HG02885 (cell line): ENCODE measurements around the gene CACNA1I.

ENCODE experiments used
- ATAC-seq: cut with Tn5 transposase; IDR thresholded peaks from one replicate; pipeline ENCODE4 v1.9.1; 2021; ENCODE audit warnings: mild to moderate bottlenecking; ENCODE audit not compliant: unreplicated experiment, poor library complexity

CACNA1I gene

DNA sequence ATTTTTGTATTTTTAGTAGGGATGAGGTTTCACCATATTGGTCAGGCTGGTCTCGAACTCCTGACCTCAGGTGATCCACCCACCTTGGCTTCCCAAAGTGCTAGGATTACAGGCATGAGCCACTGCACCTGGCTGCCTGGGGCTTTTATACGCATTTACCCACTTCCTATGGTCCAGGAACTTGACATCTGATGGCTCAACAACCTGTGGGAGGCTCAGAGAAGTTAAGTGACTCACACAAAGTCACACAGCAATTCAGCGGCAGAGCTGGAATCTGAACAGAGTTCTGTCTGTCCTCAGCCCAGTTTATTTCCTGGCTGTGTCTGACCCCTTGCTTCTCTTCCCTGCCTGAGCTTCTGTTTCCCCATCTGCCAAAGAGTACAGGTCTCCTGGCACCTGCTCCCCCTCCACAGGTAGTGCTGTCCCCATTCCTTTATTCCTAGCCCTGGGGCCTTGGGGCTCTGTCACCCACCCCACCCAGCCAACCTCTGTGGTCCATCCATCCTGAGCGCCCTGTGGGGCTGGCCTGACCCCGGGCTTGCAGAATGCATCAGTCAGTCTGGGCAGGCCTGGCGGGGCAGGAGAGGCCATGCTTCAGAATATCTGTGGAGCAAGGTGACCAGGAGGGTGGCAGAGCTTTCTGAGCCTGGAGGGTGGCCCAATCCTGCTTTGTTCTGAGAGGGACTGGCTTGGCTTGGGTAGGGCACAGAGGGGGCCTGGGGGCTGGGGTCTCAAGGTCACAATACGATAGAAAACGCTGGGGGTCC lies 50.6 kb downstream of the CACNA1I start:
- no peak for ATAC-seq

DNA sequence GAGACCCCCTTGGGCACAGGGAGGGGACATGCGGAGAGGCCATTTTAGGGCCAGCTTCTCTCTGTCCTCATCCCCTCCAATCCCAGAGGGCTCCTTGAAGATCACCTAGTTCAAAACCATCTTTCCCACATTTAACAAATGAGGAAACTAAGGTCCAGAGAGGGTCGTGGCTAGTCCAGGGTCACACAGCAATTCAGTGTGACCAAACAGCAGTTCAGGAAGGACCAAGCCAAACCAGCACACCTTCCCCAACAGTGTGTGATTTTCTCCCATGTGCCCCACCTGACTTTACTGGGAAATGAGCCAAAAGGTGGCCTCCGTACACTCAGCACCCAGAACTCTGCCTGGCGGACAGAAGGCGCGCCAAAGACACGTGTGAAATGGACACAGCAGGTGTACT lies 51.3 kb downstream of the CACNA1I start:
- no peak for ATAC-seq

DNA sequence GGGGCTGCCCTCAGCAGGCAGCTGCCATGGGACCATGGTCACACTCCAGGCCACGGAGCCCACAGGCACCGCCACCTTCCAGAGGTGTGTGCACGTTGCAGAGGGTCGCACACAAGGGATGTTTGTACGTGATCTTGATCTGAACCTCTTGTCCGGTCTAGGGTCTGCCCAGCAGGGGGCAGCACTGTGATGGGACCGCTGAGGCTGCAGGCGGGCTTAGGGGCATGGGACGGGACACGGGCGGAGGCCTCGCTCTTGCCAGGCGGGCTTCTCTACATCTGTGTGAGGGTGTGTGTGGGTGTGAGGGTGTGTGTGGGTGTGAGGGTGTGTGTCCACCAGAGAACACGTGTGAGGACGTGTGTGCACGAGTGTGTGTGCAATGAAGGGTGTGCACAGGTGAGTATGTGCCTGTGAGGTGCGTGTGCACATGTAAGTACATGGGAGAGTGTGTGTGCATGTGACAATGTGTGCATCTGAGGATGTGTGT lies 52.4 kb downstream of the CACNA1I start:
- no peak for ATAC-seq

DNA sequence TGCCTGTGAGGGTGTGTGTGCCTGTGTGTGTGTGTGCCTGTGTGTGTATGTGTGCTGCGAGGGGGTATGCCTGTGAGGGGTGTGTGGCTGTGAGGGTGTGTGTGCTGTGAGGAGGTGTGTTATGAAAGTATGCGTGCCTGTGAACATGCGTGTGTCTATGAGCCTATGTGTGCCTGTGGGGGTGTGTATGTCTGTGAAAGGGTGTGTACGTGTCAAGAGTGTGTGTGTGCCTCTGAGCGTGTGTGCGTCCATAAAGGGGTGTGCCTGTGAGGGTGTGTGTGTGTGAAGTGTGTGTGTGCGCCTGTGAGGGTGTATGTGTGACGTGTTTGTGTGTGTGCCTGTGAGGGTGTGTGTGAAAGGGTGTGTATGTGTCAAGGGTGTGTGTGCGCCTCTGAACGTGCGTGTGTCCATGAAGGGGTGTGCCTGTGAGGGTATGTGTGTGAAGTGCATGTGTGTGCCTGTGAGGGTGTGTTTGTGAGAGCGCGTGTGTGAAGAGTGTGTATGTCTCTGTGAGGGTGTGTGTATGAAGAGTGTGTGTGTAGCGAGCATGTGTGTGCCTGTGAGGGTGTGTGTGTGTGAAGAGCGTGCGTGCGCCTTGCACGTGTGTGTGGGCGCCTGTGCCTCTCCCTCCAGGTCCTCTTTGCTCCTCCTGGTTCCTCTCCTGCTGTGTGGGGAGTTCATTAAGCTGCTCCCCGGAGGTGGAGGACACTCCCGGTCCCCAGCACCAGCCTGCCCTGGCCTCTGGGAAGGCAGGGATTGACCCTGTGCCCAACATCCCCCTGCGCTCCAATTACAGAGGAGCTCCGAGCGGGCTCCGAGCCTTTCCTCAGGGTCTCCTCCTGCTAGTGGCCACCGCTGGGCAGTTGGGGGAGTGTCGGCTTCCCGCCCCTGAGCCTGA lies 53.3 kb downstream of the CACNA1I start:
- ATAC-seq = no peak

- no peak for ATAC-seq
Measured at GRCh38 chr22:39624501-39624821, 53.9 kb downstream of the CACNA1I start.

DNA sequence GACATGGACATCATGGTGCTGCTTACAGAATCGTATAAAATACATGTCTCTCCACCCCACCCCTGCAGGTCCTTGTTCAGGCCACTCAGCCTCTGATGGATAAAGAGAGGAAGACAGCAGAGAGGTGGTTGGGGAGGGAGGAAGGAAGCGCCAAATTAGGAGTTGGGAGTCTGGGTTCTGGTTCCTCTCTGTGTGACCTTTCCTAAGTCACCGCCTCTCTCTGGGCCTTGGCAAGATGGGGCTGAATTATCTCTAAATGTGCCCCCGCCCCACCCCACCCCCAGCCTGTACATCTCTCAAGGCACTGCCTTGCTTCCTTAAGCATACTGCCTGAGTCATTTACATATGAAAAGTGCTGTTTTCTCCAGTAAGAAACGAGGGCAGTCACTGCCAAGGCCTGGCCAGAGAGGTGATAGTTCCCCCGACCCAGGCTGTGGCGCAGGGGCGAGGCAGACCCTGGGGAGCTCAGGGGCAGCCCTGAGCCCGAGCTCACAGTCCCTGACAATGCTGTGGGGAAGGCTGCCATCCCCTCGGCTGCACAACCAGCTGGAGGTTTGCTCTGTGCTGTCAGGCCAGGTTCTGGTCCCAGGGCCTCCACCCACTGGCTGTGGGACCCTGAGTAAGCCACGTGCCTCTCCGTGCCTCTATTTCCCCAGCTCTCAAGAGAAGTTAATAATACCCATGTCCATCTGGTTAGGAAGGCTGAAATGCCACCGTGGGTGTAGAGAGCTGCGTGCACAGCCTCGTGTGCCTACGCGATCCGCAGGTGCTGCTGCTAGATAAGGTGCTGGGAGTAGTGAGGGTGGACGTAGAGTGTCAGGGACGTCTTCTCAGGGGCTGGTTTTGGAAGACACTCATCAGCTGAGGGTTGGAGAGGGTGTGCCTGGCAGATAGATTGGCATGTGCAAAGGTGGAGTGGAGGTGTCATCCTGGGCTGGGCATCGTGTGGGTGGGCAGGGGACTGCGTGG lies 55.3 kb downstream of the CACNA1I start:
- ATAC-seq = no peak

DNA sequence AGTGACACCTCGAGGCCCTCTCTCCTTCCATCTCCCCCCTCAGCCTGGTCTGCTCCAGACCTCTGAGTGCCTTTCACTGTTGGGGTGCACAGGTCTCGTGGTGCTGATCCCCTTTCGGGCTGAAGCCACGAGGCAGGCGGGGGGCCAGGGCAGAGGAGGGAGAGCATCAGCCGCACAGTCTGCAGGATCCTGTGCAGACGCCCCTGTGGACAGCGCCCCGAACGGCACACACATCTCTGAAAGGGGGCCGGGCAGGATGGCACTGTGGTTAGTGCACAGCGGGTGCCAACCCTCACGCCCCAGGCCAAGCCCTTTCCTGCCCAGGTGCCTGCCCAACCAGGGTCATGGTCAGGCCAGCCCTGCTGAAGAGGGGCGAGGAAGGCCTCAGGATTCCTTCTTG lies 56.7 kb downstream of the CACNA1I start:
- no peak for ATAC-seq

DNA sequence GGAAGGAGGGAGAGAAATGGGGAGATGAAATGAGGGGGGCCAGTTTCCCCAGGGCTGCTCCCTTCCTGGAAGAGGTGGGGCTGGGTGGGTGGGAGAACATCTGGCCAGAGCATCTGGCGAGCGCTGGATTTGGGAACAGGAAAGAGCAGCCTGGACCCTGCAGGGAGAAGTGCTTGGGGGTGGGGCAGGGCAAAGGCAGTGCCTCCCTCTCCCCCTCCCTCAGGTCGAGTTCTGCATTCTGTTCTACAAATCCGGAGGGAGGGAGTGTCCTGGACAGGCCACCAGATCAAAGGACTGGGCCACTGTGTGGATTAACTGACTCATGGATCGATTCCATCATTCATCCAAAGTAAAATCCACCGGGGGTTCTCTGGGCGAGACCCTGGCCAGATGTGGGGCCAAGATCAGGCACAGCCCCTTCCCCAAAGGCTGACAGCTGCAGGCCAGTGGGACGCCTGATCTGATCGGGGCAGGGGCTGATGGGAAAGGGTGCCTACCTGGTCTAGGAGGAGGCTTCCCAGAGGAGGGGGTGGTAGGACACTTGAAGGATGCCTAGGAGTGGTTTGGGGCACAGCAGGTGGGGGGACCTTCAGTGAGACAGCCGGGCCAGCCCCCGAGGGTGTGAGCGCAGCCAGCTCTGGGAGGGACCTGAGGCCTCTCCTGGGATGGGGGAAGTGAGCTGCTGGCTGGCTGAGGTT lies 57.5 kb downstream of the CACNA1I start:
- no peak for ATAC-seq

DNA sequence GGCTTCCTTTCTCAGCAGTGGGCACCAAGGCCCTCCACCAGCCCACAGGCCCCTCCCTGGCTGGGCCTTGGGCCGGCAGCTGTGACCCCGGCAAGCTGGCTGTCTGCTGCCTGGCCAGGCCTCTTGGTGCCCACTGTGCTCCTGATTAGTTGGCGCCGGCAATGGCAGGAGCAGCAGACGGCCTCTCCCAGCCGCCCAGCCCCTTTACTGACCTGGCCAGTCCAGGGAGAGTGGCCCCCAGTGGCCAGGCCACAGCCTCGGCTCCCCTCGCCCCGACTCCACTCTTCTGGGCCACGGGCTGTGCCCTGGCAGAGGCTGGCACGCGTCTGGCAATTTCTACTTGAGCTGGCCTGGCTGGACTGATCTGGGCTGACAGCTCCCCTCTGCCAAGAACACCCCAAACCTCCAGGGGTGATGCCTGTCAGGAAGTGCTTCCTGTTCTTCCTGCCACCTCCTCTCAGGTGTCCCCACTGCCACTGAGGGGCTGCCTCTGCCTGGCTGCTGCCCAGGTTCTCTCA lies 58.1 kb downstream of the CACNA1I start:
- ATAC-seq = no peak

DNA sequence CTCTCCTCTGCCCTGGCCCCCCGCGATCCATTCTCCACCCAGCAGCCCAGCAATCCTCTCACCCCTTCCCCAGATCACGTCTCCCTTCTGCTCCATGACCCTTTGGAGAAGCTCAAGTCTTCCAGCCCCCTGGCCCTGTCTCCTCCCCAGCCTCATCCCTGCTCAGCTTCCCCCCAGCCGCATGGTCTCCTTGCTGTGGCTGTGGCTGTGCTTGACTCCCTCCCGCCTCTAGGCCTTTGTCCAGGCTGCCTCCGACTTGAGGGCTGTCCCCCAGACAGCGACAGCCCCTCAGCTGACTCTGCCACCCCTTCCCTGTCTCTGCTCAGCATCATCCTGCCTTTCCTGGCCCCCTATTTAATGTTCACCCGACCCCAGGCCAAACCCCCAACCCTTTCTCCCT lies 59.3 kb downstream of the CACNA1I start:
- ATAC-seq = no peak

GRCh38 chr22:39630721-39631120 lies 60.2 kb downstream of the CACNA1I start:
- ATAC-seq = no peak

DNA sequence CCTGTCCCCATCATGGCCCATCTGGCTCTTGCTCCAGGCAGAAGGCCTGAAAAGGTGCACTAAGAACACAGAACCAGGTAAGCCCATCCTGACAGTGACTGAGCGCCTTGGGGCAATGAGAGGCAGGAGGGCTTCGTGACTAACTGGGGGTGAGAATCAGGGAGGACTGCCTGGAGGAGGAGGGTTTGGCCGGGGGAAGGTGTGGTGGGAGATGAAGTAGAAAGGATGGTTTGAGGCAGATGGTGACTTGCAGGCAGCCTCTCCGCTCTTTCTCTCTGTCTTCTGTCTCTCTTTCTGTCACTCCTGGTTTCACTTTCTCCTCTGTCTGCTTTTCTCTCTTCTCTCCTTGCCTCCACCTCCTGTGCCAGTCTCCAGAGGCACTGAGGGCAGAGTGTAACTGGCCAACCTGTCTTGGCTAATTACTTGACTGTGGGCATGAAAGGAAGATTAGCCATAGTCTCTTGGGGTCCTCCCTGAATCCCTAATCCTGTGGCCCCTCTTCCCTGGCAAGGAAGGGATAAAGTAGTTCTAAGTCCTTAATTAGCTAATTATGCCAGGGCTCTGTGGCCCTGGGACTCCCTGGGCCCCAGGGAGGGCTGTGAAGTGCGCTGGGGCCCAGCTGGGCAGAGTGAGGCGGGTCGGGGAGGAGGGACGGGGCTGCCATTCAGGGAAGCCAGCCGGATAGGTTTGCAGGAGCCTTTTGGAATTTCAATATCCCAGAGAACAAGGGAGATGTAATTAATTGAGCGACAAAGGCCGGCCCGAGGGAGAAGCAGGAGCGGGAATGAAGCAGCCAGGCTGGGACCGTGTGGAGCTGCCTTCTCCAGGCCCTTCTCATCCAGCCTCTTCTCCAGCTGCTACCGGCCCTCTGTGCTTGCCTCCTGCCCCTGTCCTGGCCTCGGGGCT lies 61.1 kb downstream of the CACNA1I start:
- ATAC-seq = no peak

DNA sequence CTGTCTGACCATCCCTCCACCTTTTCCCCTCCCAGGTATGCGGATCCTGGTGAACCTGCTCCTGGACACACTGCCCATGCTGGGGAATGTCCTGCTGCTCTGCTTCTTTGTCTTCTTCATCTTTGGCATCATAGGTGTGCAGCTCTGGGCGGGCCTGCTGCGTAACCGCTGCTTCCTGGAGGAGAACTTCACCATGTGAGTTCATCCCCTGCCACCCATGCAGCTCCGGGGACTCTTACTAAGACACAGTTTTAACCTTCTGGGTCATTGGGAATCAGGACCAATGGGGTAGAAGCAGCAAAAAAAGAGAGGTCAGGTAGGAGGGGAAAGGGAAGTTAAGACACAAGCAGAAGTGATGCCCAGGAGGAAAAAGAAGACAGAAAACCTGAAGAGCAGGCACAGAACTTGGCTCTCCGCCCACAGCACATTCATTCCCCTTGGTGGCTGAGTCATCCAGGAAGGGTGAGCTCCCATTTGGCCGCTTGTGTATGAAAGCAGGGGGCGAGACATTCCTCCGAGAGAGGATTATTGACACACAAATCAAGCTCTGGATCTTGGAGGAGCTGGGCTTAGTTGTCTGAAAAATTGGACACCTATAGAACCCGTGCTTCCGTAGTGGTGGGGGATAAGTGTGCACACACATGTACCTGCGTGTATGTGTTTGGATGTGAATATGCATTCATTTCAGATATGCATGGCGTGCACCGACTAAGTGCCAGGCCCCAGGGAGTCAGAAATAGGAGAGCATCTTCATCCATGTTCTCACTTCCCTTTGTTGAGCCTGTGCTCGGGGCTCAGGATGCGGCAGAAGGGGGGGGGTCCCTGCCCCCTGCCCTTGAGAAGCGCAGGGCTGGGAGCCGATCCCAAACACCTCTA lies 64.2 kb downstream of the CACNA1I start:
- ATAC-seq = no peak

DNA sequence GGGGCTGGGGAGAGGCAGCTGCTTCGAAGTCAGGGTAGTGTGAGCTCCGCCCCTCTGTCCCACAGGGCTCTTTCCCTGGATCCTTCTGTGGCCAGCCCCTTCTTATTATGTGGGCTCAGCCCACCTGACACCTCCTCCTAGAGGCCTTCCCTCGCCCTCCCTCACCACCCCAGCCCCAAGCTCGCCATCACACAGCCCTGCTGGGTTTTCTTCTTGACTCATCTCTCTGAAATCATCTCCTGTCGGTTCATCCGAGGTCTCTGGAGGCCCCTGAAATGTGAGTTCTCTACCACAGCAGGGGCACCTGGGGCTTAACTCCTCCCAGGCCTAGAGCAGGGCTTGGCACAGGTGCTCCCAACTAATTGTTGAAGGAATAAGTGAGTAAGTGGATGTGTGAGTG lies 65.2 kb downstream of the CACNA1I start:
- ATAC-seq = no peak

- ATAC-seq = no peak
Measured at GRCh38 chr22:39638958-39639357, 68.4 kb downstream of the CACNA1I start.

GRCh38 chr22:39641660-39642310 lies 71.2 kb downstream of the CACNA1I start:
- ATAC-seq = no peak
